Smooth muscle cell (in vitro differentiated cells): Measurements from ENCODE around the gene CCDC169. TPM values are rescaled to one million over a fixed set of nuclear protein-coding genes. Genes with fewer than 3 reads are reported as not detected.

Experiments
- DNase-seq: peaks from one replicate; lab custom pipeline; 2025; ENCODE audit not compliant: unreplicated experiment; lab: John Stamatoyannopoulos, UW
- H2AFZ ChIP-seq: fragments of 200-600 bp; sonication (generic); 2 replicates; pipeline ENCODE4 v1.6.0; 2016; ENCODE audit warnings: antibody characterized with exemption, low read depth, mild to moderate bottlenecking
- H3F3A ChIP-seq: fragments of 200-600 bp; sonication (generic); 2 replicates; pipeline ENCODE4 v1.6.0; 2017; ENCODE audit warnings: antibody characterized with exemption, low read depth
- H3K27ac ChIP-seq: fragments of 200-600 bp; sonication (generic); 2 replicates; pipeline ENCODE4 v1.5.1; 2016; ENCODE audit warnings: low read depth, mild to moderate bottlenecking
- H3K27me3 ChIP-seq: fragments of 200-600 bp; sonication (generic); 2 replicates; pipeline ENCODE4 v1.6.1; 2016; ENCODE audit warnings: low read depth, mild to moderate bottlenecking
- H3K36me3 ChIP-seq: fragments of 200-600 bp; sonication (generic); 2 replicates; pipeline ENCODE4 v1.5.1; 2016; ENCODE audit warnings: low read depth
- H3K4me1 ChIP-seq: fragments of 200-600 bp; sonication (generic); 2 replicates; pipeline ENCODE4 v1.5.1; 2016; ENCODE audit warnings: low read depth
- H3K4me2 ChIP-seq: fragments of 200-600 bp; sonication (generic); 2 replicates; pipeline ENCODE4 v1.6.0; 2016; ENCODE audit warnings: mild to moderate bottlenecking
- H3K4me3 ChIP-seq: fragments of 200-600 bp; sonication (generic); 2 replicates; pipeline ENCODE4 v1.5.1; 2016; ENCODE audit warnings: mild to moderate bottlenecking
- H3K79me2 ChIP-seq: fragments of 200-600 bp; sonication (generic); 2 replicates; pipeline ENCODE4 v1.6.0; 2016; ENCODE audit warnings: low read depth, mild to moderate bottlenecking
- H3K9ac ChIP-seq: fragments of 200-600 bp; sonication (generic); 2 replicates; pipeline ENCODE4 v1.6.0; 2016; ENCODE audit warnings: low read depth
- H3K9me3 ChIP-seq: fragments of 200-600 bp; sonication (generic); replicated peaks from 2 replicates; pipeline ENCODE4 v1.5.1; 2016; ENCODE audit warnings: low read depth
- H4K20me1 ChIP-seq: fragments of 200-600 bp; sonication (generic); 2 replicates; pipeline ENCODE4 v1.6.0; 2016; ENCODE audit warnings: low read depth
- WGBS: methylation state at CpG from one replicate; pipeline ENCODE4 v1.1.7; 2016; ENCODE audit warnings: low lambda C conversion rate; 5-methylcytosine and 5-hydroxymethylcytosine counted together
- polyA plus RNA-seq: library from polyadenylated mRNA; unstranded; fragments of >200 nt; fragmentation: Nextera tagmentation; extraction: Ambion mirVana; gene quantifications from 2 replicates; pipeline ENCODE4 v1.2.1, GENCODE V29; 2016
- total RNA-seq: library from RNA; depleted of rRNA; stranded (reverse); fragments of >200 nt; gene quantifications from 2 replicates; pipeline ENCODE4 v1.2.3, GENCODE V29; 2014
- TF ChIP-seq, protein P1 (sequence below): fragments of 200-600 bp; sonication (generic); IDR thresholded peaks from 2 replicates; pipeline ENCODE4 v1.5.1; 2017; ENCODE audit warnings: borderline replicate concordance, mild to moderate bottlenecking, antibody characterized with exemption; ENCODE audit not compliant: insufficient read depth, poor library complexity, severe bottlenecking

CCDC169 gene
- total and polyA plus RNA-seq, 2 experiments from 2014 or later, result 1.1 to 1.5 TPM

DNA sequence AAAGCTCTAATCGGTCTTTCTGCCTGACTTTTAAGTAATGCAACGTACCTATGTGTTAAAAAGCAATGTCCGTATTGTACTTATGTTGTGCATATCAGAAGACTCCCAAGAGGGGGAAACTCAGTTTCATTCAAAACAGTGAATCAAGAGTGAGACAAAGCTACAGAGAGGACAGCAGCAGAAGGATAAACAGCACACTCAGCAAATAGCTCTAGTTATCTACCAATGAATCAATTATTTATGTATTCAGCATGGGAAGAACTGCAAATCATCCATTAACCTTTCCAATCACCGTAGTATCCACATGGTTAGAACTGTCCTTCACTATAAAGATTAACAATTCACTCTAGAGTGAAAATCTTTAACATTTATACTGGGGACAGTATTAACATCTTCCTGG lies 46.6 kb downstream of the CCDC169 start:
- no peaks in the 10 kb centered on the region for H3K79me2 ChIP-seq
- H3F3A ChIP-seq, result no peaks in the 10 kb centered on the region
- no peak overlapping the region for H3K4me2 ChIP-seq
- H4K20me1 ChIP-seq, result no peaks in the 10 kb centered on the region
- TF ChIP-seq, protein P1, sequence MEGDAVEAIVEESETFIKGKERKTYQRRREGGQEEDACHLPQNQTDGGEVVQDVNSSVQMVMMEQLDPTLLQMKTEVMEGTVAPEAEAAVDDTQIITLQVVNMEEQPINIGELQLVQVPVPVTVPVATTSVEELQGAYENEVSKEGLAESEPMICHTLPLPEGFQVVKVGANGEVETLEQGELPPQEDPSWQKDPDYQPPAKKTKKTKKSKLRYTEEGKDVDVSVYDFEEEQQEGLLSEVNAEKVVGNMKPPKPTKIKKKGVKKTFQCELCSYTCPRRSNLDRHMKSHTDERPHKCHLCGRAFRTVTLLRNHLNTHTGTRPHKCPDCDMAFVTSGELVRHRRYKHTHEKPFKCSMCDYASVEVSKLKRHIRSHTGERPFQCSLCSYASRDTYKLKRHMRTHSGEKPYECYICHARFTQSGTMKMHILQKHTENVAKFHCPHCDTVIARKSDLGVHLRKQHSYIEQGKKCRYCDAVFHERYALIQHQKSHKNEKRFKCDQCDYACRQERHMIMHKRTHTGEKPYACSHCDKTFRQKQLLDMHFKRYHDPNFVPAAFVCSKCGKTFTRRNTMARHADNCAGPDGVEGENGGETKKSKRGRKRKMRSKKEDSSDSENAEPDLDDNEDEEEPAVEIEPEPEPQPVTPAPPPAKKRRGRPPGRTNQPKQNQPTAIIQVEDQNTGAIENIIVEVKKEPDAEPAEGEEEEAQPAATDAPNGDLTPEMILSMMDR, result no peak
- H3K4me1 ChIP-seq, result no peaks in the 10 kb centered on the region
- H3K36me3 ChIP-seq, result no peaks in the 10 kb centered on the region
- H3K9me3 ChIP-seq, result no peaks in the 10 kb centered on the region
- no peak overlapping the region for H2AFZ ChIP-seq
- WGBS, result 91% methylated on average over 4 of the region's 4 CpGs
- H3K4me3 ChIP-seq, result no peak overlapping the region
- no peak for DNase-seq
- no peaks in the 10 kb centered on the region for H3K27me3 ChIP-seq
- H3K27ac ChIP-seq, result no peak overlapping the region
- H3K9ac ChIP-seq, result no peak overlapping the region

DNA sequence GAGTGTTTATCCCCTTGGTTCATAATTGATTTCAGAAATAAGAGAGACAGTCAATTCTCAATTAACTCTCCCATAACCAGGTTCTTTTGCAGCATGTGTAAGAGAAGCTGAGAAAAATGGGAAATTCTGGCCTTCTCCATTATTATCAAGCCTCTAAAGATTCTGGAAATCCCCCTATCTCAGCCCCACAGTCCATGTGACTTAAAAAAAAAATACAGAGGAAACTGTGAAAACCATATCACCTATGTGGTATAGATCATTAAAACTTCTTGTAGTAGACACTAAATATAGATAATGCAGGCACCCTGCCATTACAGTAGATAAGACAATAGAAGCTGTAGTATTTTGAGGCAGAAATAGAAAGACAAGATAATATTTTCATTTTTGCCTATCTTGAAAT lies 48.9 kb downstream of the CCDC169 start:
- no peak overlapping the region for H3K27ac ChIP-seq
- no peaks in the 10 kb centered on the region for H3K4me1 ChIP-seq
- no peak overlapping the region for H3K9ac ChIP-seq
- H4K20me1 ChIP-seq, result no peaks in the 10 kb centered on the region
- TF ChIP-seq, protein P1, result no peak
- DNase-seq, result no peak
- H2AFZ ChIP-seq, result no peak overlapping the region
- no peaks in the 10 kb centered on the region for H3K27me3 ChIP-seq
- no peaks in the 10 kb centered on the region for H3K36me3 ChIP-seq
- no peaks in the 10 kb centered on the region for H3K9me3 ChIP-seq
- no peaks in the 10 kb centered on the region for H3K79me2 ChIP-seq
- H3K4me2 ChIP-seq, result no peak overlapping the region
- H3F3A ChIP-seq, result no peaks in the 10 kb centered on the region
- H3K4me3 ChIP-seq, result no peak overlapping the region

DNA sequence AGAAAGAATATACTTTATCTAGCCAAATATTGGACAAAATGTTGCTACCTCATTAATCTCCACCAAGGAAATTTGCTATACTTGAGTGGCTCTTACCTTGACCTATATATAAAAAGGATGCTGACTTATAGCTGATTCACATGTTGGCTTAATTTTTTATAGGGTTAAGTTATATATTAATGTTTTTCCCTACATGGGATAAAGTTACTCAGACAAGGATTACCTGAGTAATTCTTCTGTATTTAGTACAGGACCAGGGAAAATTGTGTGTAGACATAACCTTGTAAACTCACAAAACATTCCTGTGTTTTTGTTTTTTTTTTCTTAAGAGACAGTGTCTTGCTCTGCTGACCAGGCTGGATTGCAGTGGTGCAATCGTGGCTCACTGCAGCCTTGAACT lies 52.6 kb downstream of the CCDC169 start:
- no peak overlapping the region for H3K4me2 ChIP-seq
- no peaks in the 10 kb centered on the region for H3K4me1 ChIP-seq
- H3K36me3 ChIP-seq, result no peaks in the 10 kb centered on the region
- DNase-seq, result no peak
- H3K4me3 ChIP-seq, result no peak overlapping the region
- no peak overlapping the region for H2AFZ ChIP-seq
- H3K79me2 ChIP-seq, result no peaks in the 10 kb centered on the region
- H3K9me3 ChIP-seq, result no peaks in the 10 kb centered on the region
- no peak overlapping the region for H3K9ac ChIP-seq
- H3K27me3 ChIP-seq, result no peaks in the 10 kb centered on the region
- no peak overlapping the region for H3K27ac ChIP-seq
- TF ChIP-seq, protein P1, result no peak
- H4K20me1 ChIP-seq, result no peaks in the 10 kb centered on the region
- no peaks in the 10 kb centered on the region for H3F3A ChIP-seq
- 79% methylated on average over 1 of the region's 1 CpG for WGBS

DNA sequence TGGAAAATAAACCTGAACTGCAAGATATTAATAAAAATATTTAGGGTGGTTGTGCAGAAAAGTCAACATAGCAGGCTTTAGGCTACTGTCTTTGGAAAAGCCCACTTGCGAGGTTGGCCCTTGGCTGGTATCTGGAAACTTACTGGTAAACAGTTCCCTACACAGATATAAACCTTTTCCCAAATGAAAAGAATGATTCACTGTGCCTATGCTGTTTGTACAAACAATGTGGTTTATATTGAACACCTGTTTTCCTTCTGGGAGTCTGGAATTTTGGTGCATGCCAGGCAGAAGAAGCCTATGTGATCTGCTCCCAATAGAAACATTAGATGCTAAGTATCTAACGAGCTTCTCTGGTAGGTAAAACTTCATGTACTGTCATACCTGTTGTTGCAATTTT lies 53.5 kb downstream of the CCDC169 start:
- H3F3A ChIP-seq, result no peaks in the 10 kb centered on the region
- H3K4me1 ChIP-seq, result no peaks in the 10 kb centered on the region
- WGBS, result 86% methylated on average over 2 of the region's 2 CpGs
- H3K79me2 ChIP-seq, result no peaks in the 10 kb centered on the region
- H2AFZ ChIP-seq, result no peak overlapping the region
- H3K27ac ChIP-seq, result no peak overlapping the region
- H4K20me1 ChIP-seq, result no peaks in the 10 kb centered on the region
- no peak overlapping the region for H3K4me3 ChIP-seq
- no peak for DNase-seq
- TF ChIP-seq, protein P1, result no peak
- no peak overlapping the region for H3K9ac ChIP-seq
- no peaks in the 10 kb centered on the region for H3K27me3 ChIP-seq
- no peaks in the 10 kb centered on the region for H3K9me3 ChIP-seq
- no peak overlapping the region for H3K4me2 ChIP-seq
- no peaks in the 10 kb centered on the region for H3K36me3 ChIP-seq
